NB4 (cell line): Measurements from ENCODE around the gene TRIP10.

Source experiments
- DNase-seq: peaks from one replicate; pipeline ENCODE4 v3.0.0; 2010; ENCODE audit warnings: low read depth
- H3K4me3 ChIP-seq: one replicate; pipeline ENCODE4 v1.5.1; 2011; ENCODE audit warnings: mild to moderate bottlenecking, low read depth, low read length, moderate library complexity
- MYC ChIP-seq: IDR thresholded peaks from 2 replicates; pipeline ENCODE4 v1.6.1; 2011; ENCODE audit warnings: low read depth, low read length
- POLR2A ChIP-seq: IDR thresholded peaks from 2 replicates; pipeline ENCODE4 v1.6.1; 2011; ENCODE audit warnings: mild to moderate bottlenecking; ENCODE audit not compliant: insufficient read length; ENCODE audit errors: extremely low read depth
- TF ChIP-seq, protein P1 (sequence below): IDR thresholded peaks from one replicate; pipeline ENCODE4 v1.5.1; 2012; ENCODE audit warnings: low read depth, low read length
- TF ChIP-seq, protein P2 (sequence below): IDR thresholded peaks from 2 replicates; pipeline ENCODE4 v1.6.1; 2011; ENCODE audit warnings: low read depth, low read length

Gene TRIP10, protein sequence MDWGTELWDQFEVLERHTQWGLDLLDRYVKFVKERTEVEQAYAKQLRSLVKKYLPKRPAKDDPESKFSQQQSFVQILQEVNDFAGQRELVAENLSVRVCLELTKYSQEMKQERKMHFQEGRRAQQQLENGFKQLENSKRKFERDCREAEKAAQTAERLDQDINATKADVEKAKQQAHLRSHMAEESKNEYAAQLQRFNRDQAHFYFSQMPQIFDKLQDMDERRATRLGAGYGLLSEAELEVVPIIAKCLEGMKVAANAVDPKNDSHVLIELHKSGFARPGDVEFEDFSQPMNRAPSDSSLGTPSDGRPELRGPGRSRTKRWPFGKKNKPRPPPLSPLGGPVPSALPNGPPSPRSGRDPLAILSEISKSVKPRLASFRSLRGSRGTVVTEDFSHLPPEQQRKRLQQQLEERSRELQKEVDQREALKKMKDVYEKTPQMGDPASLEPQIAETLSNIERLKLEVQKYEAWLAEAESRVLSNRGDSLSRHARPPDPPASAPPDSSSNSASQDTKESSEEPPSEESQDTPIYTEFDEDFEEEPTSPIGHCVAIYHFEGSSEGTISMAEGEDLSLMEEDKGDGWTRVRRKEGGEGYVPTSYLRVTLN

DNA sequence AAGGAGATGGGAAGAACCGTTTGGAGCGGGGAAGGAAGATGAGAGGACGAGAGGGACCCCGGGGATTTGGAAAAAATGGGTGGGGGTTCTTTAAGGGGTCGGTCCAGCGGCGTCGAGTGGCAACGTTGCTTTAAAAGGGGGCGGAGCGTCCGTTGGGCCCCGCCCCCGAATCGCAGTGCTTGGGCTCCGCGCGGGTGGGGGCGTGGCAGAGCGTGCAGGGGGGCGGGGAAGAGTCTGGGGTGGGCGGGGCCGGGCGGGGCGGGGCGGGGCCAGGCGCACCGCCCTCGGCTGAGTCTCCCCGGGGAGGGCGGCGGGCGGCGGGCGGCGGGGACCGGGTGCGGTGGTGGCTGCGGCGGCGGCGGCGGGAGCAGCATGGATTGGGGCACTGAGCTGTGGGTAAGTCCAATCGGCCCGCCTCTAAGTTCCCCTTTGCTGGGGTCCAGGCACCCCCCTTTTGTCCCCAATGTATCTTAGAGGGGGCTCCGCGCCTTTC is at the start of gene TRIP10:
TSS of gene TRIP10 (plus strand) at position 291 of the 493 bp plus-strand sequence. CDS start at position 373, 82 bp downstream.
- DNase-seq: peak; percentile 66
- H3K4me3 ChIP-seq: peak within 1 kb of the TSS; percentile 51
- no peak for TF ChIP-seq POLR2A
- TF ChIP-seq, protein P1, sequence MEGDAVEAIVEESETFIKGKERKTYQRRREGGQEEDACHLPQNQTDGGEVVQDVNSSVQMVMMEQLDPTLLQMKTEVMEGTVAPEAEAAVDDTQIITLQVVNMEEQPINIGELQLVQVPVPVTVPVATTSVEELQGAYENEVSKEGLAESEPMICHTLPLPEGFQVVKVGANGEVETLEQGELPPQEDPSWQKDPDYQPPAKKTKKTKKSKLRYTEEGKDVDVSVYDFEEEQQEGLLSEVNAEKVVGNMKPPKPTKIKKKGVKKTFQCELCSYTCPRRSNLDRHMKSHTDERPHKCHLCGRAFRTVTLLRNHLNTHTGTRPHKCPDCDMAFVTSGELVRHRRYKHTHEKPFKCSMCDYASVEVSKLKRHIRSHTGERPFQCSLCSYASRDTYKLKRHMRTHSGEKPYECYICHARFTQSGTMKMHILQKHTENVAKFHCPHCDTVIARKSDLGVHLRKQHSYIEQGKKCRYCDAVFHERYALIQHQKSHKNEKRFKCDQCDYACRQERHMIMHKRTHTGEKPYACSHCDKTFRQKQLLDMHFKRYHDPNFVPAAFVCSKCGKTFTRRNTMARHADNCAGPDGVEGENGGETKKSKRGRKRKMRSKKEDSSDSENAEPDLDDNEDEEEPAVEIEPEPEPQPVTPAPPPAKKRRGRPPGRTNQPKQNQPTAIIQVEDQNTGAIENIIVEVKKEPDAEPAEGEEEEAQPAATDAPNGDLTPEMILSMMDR: no peak
- TF ChIP-seq, protein P2, sequence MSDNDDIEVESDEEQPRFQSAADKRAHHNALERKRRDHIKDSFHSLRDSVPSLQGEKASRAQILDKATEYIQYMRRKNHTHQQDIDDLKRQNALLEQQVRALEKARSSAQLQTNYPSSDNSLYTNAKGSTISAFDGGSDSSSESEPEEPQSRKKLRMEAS: no peak

DNA sequence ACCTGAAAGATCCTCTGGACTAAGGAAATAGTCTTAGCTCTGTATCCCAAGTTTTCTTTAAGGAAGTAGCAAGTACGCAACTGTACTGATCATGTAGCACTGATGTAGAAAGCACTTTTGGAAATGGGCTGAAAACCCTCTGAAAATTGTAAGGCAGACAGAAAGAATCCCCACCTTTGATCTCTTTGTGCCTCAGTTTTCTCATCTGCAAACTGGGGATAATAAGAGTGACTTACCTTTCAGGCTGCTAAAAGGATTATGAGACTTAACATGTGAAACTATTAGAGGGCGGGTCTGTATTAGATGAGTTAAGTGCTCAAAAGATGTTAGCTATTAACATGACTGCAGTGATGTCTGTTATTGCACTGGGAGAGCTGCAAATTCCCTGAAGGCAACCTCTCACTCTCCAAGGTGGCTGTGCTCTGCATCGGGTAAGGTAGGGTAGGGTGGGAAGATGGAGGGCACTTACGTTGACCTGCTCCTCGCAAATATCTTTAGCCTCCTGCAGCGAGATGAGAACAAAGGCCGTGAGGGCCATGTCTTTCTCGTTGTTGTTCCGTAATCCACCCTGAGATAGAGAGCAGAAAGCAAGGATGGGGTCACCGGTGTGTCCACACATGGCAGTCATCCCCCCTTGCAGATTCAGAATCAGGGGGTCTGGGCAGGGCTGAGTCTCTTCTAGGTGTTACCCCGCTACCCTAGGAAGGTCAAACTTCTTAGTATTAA is 49.2 kb upstream of the TRIP10 start:
- DNase-seq: no peak
- TF ChIP-seq, protein P2: no peak
- TF ChIP-seq POLR2A (no peak), MYC (no peak)
- TF ChIP-seq, protein P1: no peak

DNA sequence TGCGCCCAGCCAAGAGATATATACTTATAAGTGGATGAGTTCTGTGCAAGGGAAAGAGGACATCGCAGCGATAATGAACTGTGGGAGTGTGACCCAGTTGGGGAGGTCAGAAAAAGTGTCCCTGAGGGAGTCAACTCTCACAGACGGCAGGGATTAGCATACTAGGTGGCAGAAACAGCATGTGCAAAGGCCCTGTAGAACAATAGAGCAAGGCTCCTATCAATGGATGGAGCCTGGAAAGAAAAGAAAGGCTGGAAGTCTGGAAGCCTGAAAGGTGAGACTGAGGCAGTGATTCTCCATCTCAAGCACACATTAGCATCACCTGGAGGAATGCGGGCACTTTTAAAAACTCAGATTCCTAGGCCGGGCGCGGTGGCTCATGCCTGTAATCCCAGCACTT is 48.1 kb upstream of the TRIP10 start:
- no peak overlapping the region for H3K4me3 ChIP-seq
- TF ChIP-seq MYC (no peak), POLR2A (no peak)
- TF ChIP-seq, protein P1: no peak
- TF ChIP-seq, protein P2: no peak
- DNase-seq: no peak

More for the DNA sequence above, 49.2 kb upstream of the TRIP10 start:
- H3K4me3 ChIP-seq: no peak overlapping the region

DNA sequence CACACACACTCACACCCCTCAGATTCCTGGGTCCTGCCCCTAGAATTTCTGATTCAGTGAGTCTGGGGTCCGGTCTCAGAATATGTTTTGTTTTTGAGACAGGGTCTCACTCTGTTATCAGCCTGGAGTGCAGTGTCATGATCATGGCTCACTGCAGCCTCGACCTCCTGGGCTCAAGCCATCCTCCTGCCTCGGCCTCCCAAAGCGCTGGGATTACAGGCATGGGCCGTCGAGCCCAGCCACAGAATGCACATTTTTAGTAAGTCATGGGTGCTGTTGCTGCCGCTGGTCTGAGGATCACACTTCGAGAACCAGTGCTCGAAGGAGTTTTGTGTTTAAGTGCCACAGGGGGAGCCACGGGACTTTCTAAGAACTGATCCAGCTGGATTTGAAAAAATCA is 47.5 kb upstream of the TRIP10 start:
- TF ChIP-seq, protein P2: no peak
- no peak overlapping the region for H3K4me3 ChIP-seq
- no peak for DNase-seq

DNA sequence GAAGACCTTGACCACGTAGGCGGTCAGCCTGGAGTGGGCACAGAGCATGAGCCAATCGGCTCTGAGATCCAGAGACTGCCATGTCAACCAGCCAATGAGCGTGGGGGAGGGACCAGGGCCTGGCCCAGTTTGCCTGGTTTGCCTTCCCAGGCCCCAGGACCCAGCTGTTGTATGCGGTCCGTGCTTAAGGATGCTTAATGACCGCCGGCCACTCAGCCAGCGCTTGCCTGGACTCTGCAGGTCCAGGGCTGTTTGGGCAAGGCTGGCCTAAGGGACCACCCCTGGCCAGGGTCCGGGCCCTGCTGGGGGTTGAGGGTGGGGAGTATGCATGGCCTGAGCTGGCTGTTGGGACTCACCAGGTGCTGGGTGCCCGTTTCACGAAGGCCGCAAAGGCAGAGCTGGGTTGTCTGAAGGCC is 46.4 kb upstream of the TRIP10 start:
- TF ChIP-seq, protein P2: no peak
- TF ChIP-seq MYC (no peak), POLR2A (no peak)
- TF ChIP-seq, protein P1: no peak
- no peak for DNase-seq
- H3K4me3 ChIP-seq: no peak overlapping the region

DNA sequence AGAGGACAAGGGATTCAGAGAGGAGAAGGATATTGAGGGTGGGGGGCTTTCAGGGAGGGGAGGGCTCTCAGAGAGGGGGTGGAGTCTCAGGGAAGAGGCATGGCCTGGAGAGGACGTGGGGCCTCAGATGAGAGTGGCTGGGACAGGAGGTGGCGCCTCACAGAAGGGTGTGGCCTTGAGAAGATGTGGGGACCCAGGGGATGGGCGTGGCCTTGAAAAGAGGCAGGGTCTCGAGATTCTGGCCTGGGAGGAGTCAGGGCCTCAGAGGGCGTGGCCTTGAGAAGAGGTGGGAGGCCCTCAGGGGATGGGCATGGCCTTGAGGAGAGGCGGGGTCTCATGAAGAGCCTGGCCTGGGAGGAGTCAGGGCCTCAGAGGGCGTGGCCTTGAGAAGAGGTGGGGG is 45.8 kb upstream of the TRIP10 start:
- peak; percentile 37 for DNase-seq
- TF ChIP-seq, protein P1: no peak
- no peak for TF ChIP-seq MYC
- TF ChIP-seq POLR2A: no peak

More for the DNA sequence above, 45.8 kb upstream of the TRIP10 start:
- H3K4me3 ChIP-seq: no peak overlapping the region
